NB4 (cell line): ENCODE data around the gene DICER1.

Experiments used
- DNase-seq: peaks from one replicate; pipeline ENCODE4 v3.0.0; 2010; ENCODE audit warnings: low read depth
- H3K4me3 ChIP-seq: one replicate; pipeline ENCODE4 v1.5.1; 2011; ENCODE audit warnings: mild to moderate bottlenecking, low read depth, low read length, moderate library complexity
- MYC ChIP-seq: IDR thresholded peaks from 2 replicates; pipeline ENCODE4 v1.6.1; 2011; ENCODE audit warnings: low read depth, low read length
- POLR2A ChIP-seq: IDR thresholded peaks from 2 replicates; pipeline ENCODE4 v1.6.1; 2011; ENCODE audit warnings: mild to moderate bottlenecking; ENCODE audit not compliant: insufficient read length; ENCODE audit errors: extremely low read depth
- TF ChIP-seq, protein P1 (sequence below): IDR thresholded peaks from 2 replicates; pipeline ENCODE4 v1.6.1; 2011; ENCODE audit warnings: low read depth, low read length
- TF ChIP-seq, protein P2 (sequence below): IDR thresholded peaks from one replicate; pipeline ENCODE4 v1.5.1; 2012; ENCODE audit warnings: low read depth, low read length

DICER1 gene

DNA sequence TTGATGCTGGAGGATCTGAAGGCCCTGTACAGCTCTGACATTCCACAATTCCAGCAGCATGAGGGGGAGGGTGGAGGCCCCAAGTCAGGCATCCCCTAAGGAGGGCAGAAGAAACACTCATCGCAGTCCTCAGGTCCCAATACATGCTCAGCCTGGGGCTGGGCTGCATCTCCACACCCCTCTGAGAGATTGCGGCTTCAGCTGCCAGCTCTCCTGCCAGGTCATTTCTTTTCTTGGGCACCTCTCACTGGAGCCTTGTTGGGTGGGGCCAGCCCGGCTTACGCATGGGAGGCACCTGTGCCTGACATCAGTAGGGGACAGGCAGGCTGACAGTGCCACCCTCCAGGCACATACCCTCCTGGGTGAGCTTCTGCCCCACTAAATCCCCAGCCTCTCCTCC, 89.8 kb downstream of the DICER1 start:
- TF ChIP-seq, protein P1, sequence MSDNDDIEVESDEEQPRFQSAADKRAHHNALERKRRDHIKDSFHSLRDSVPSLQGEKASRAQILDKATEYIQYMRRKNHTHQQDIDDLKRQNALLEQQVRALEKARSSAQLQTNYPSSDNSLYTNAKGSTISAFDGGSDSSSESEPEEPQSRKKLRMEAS, result no peak
- TF ChIP-seq MYC, result no peak
- TF ChIP-seq, protein P2, sequence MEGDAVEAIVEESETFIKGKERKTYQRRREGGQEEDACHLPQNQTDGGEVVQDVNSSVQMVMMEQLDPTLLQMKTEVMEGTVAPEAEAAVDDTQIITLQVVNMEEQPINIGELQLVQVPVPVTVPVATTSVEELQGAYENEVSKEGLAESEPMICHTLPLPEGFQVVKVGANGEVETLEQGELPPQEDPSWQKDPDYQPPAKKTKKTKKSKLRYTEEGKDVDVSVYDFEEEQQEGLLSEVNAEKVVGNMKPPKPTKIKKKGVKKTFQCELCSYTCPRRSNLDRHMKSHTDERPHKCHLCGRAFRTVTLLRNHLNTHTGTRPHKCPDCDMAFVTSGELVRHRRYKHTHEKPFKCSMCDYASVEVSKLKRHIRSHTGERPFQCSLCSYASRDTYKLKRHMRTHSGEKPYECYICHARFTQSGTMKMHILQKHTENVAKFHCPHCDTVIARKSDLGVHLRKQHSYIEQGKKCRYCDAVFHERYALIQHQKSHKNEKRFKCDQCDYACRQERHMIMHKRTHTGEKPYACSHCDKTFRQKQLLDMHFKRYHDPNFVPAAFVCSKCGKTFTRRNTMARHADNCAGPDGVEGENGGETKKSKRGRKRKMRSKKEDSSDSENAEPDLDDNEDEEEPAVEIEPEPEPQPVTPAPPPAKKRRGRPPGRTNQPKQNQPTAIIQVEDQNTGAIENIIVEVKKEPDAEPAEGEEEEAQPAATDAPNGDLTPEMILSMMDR, result no peak
- no peak for TF ChIP-seq POLR2A
- no peak for DNase-seq
- no peak overlapping the region for H3K4me3 ChIP-seq

DNA sequence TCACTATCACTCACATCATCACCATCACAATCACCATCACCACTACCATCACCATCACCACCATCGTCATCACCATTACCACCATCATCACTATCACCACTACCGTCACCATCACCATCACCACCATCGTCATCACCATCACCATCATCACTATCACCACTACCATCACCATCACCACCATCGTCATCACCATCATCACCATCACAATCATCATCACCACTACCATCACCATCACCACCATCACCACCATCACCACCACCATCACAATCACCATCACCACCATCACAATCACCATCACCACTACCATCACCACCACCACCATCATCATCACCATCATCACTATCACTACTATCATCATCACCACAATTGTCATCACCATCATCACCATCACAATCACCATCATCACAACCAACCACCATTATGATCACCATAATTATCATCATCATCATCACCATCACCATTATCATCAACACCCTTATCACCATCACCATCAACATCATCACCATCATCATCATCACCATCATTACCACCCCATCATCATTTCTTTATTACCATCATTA, 90.8 kb downstream of the DICER1 start:
- TF ChIP-seq POLR2A (no peak), MYC (no peak)
- TF ChIP-seq, protein P1, result no peak
- TF ChIP-seq, protein P2, result no peak
- no peak overlapping the region for H3K4me3 ChIP-seq
- DNase-seq, result no peak

DNA sequence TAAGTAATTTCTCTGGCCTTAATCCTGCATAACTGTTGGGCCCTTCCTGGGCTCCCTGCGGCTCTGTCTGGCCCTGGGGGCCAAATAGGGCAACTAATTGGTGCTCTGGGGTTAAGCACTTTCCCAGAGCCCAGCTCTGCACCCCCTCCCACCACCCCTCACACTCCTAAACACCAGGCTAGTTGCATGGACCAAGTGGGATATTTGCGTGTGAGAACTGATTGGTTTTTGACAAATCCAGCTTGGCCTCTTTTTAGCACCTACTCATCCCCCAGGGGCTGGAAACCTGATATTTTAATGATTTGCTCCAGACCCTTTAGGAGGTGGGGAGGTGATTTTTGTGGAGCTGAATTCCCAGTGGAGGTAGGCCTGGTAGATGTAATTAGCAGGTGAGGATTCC, 91.9 kb downstream of the DICER1 start:
- no peak for DNase-seq
- no peak overlapping the region for H3K4me3 ChIP-seq
- TF ChIP-seq MYC, result no peak
- no peak for TF ChIP-seq POLR2A
- TF ChIP-seq, protein P2, result no peak
- TF ChIP-seq, protein P1, result no peak

DNA sequence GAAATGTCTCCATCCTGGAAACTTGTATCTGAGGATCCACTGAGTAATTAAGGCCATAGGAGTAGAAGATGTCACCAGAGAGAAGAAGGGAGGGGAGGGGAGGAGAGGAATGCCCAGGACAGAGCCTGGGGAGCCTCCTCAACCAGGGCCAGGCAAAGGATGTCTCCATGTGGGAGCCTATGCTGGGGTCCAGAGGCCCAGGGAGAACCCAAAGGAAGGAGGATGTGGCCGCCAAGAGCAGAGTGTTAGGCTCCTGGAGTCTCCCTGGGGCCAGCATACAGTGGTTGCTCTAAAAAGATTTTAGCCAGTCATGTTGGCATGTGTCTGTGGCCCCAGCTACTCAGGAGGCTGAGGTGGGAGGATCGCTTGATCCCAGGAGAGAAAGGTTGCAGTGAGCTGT, 92.6 kb downstream of the DICER1 start:
- DNase-seq, result no peak
- TF ChIP-seq, protein P2, result no peak
- H3K4me3 ChIP-seq, result no peak overlapping the region

DNA sequence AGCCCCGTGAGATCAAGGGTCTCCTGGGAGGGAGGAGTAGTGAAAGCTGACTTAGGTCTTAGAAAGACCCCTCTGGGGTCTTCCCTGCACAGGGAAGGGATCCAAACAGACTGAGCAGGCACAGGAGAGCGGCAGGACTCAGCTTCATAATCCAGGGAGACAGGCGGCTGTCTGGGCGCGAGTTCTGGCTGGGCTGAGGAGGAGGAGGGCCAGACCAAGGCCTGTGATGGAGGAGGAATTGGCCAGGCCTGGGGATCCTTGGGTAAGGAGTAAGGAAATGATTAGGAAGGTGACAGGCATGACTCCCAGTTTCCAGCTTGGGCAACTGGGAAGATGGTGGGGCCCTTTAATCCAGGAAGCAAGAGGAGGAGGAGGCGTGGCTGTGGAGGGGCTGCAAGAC, 93.1 kb downstream of the DICER1 start:
- TF ChIP-seq, protein P1, result no peak
- no peak for TF ChIP-seq POLR2A
- no peak for TF ChIP-seq MYC
- TF ChIP-seq, protein P2, result no peak
- DNase-seq, result no peak
- no peak overlapping the region for H3K4me3 ChIP-seq

DNA sequence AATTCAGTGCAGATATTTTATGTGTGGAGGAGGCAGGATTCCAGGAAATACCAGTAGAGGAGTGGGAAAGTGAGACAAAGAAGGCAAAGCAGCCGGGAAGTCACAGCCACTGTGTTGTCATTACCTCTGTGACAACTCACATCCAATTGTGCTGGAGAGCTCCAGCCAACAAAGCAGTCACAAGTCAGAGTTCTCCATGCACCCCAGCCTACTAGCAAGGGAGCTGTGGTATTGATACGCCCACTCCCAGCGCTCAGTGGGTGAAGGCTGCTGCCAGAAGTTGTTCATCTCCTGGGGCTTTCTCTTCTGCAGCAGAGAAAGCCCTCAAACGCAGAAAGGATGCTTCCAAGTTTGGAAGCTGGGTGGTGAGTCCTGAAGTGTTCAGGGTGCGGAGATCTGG, 93.9 kb downstream of the DICER1 start:
- DNase-seq, result no peak
- TF ChIP-seq MYC, result no peak
- TF ChIP-seq POLR2A, result no peak
- TF ChIP-seq, protein P1, result no peak
- TF ChIP-seq, protein P2, result no peak
- no peak overlapping the region for H3K4me3 ChIP-seq
